ENCODE data around the gene S100A13.

S100A13 gene

GRCh38 chr1:153624965-153625611 lies 2.2 kb downstream of the S100A13 start:
- no peak for DNase-seq

- no peak for DNase-seq
Measured at GRCh38 chr1:153623101-153623500, 4.2 kb downstream of the S100A13 start.

- no peak for DNase-seq
Measured at GRCh38 chr1:153619171-153619570, 8.1 kb downstream of the S100A13 start.

GRCh38 chr1:153617663-153618062 lies 9.6 kb downstream of the S100A13 start:
- DNase-seq, result peak; percentile 44 to 53

- no peak for DNase-seq
Measured at GRCh38 chr1:153616917-153617311, 10.4 kb downstream of the S100A13 start.

GRCh38 chr1:153616144-153616916 lies 11.0 kb downstream of the S100A13 start, which contains the start of gene S100A14:
S100A14 (minus strand) TSS chr1:153616325; CDS start chr1:153615858, 467 bp downstream.
- DNase-seq, result no peak

GRCh38 chr1:153615406-153615805 lies 11.9 kb downstream of the S100A13 start:
- DNase-seq, result no peak

GRCh38 chr1:153614906-153615305 lies 12.4 kb downstream of the S100A13 start:
- no peak for DNase-seq

- no peak for DNase-seq
Measured at GRCh38 chr1:153614189-153614900, 13.0 kb downstream of the S100A13 start.

- DNase-seq, result no peak
Measured at GRCh38 chr1:153613406-153613805, 13.9 kb downstream of the S100A13 start.

GRCh38 chr1:153612755-153613331 lies 14.5 kb downstream of the S100A13 start, which contains the start of gene S100A16:
S100A16 (minus strand) TSS chr1:153613137; CDS start chr1:153608151, 4,986 bp downstream.
- DNase-seq, result no peak

GRCh38 chr1:153612111-153612754 lies 15.1 kb downstream of the S100A13 start:
- no peak for DNase-seq

GRCh38 chr1:153611356-153611755 lies 15.9 kb downstream of the S100A13 start:
- DNase-seq, result no peak

GRCh38 chr1:153610811-153611301 lies 16.4 kb downstream of the S100A13 start:
- DNase-seq, result no peak

GRCh38 chr1:153610334-153610733 lies 17.0 kb downstream of the S100A13 start:
- DNase-seq, result no peak

- DNase-seq, result no peak
Measured at GRCh38 chr1:153609585-153609907, 17.8 kb downstream of the S100A13 start.

GRCh38 chr1:153608742-153609584 lies 18.3 kb downstream of the S100A13 start:
- DNase-seq, result no peak

GRCh38 chr1:153608089-153608682 lies 19.1 kb downstream of the S100A13 start:
- no peak for DNase-seq

GRCh38 chr1:153607381-153607780 lies 19.9 kb downstream of the S100A13 start:
- DNase-seq, result no peak

GRCh38 chr1:153606194-153606593 lies 21.1 kb downstream of the S100A13 start:
- no peak for DNase-seq

GRCh38 chr1:153602749-153603148 lies 24.6 kb downstream of the S100A13 start:
- no peak for DNase-seq
